ENCODE results near the gene KHDRBS1.

DNA sequence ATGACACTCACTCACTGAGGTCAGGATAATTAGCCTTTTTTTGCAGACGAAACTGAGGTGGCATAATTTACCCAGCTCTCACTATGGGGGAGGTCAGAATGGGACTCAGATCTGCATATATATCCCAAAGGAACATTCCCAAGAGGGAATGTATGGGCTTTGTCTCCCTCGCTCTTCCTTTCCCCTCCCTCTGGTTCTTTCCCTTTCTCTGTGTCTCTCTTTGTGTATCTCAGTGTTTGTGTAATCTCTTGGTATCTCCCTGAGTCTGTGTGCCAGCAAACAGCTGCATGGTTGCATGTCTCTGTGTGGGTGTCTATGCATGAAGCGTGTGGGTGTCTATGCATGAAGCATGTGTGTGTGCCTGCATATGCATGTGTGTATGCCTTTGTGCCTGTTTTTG lies 63.8 kb downstream of the KHDRBS1 start:
- TF ChIP-seq CTCF (IDR thresholded peaks at IDR 0.05), result no peak
- no peak for TF ChIP-seq EP300 (IDR thresholded peaks at IDR 0.05)
- no peak for TF ChIP-seq POLR2A (IDR thresholded peaks at IDR 0.05)
- TF ChIP-seq POLR2AphosphoS5 (IDR thresholded peaks at IDR 0.05), result no peak
